Fibroblast of skin of back (primary cell): ENCODE results near the gene MGARP.
"Not testable (repeated sequence)": the region's sequence is repeated elsewhere in the genome, so short reads cannot be mapped to it uniquely, and the experiment has no call there.

Experiments
- DNase-seq: peaks from one replicate; pipeline ENCODE4 v3.0.0-alpha.2; 2013

The MGARP gene

GRCh38 chr4:139295206-139295941, 15.3 kb upstream of the MGARP start:
- DNase-seq, result peak; percentile 90

GRCh38 chr4:139286186-139286698, 6.2 kb upstream of the MGARP start:
- no peak for DNase-seq

- peak; percentile 47 for DNase-seq
Observed at GRCh38 chr4:139282721-139283075, 2.7 kb upstream of the MGARP start.

- DNase-seq, result peak; percentile 31
Observed at GRCh38 chr4:139282065-139282720, 2.2 kb upstream of the MGARP start.

- DNase-seq, result no peak
Observed at GRCh38 chr4:139278912-139279759, 889 bp downstream of the MGARP start.

- DNase-seq, result no peak
Observed at GRCh38 chr4:139278485-139278884, 1.5 kb downstream of the MGARP start.

GRCh38 chr4:139275281-139275735, 4.7 kb downstream of the MGARP start:
- DNase-seq, result no peak

GRCh38 chr4:139274790-139275189, 5.2 kb downstream of the MGARP start:
- no peak for DNase-seq

- no peak for DNase-seq
Observed at GRCh38 chr4:139273835-139274234, 6.2 kb downstream of the MGARP start.

GRCh38 chr4:139267301-139267700, 12.7 kb downstream of the MGARP start:
- DNase-seq, result no peak

GRCh38 chr4:139266583-139267257, 13.3 kb downstream of the MGARP start:
- peak; percentile 54 for DNase-seq

GRCh38 chr4:139266208-139266582, 13.8 kb downstream of the MGARP start:
- DNase-seq, result no peak

- no peak for DNase-seq
Observed at GRCh38 chr4:139265654-139266053, 14.4 kb downstream of the MGARP start.

- DNase-seq, result peak; percentile 54
Observed at GRCh38 chr4:139256349-139256748, 23.7 kb downstream of the MGARP start.

GRCh38 chr4:139255581-139255980, 24.4 kb downstream of the MGARP start:
- not testable (repeated sequence) for DNase-seq

- peak; percentile 45 for DNase-seq
Observed at GRCh38 chr4:139253713-139254112, 26.3 kb downstream of the MGARP start.

- DNase-seq, result no peak
Observed at GRCh38 chr4:139253046-139253445, 27.0 kb downstream of the MGARP start.

- DNase-seq, result peak; percentile 31
Observed at GRCh38 chr4:139247700-139248238, 32.3 kb downstream of the MGARP start.

GRCh38 chr4:139247241-139247640, 32.8 kb downstream of the MGARP start:
- DNase-seq, result peak; percentile 76

- no peak for DNase-seq
Observed at GRCh38 chr4:139246166-139246565, 33.9 kb downstream of the MGARP start.

GRCh38 chr4:139245590-139245989, 34.4 kb downstream of the MGARP start:
- peak; percentile 81 for DNase-seq
